ENCODE measurements around the gene TTLL5.

Gene TTLL5

GRCh38 chr14:75835156-75835725 is 174.2 kb downstream of the TTLL5 start:
- POLR2A ChIA-PET = no interaction called here
- DNase-seq (ENCODE audit: extremely low spot score) = no peak
- no peak for TF ChIP-seq NFRKB (IDR thresholded peaks at IDR 0.05)
- CTCF ChIA-PET = no interaction called here

- CTCF ChIA-PET = no interaction called here
- TF ChIP-seq PKNOX1 (IDR thresholded peaks at IDR 0.05) = no peak
- TF ChIP-seq ELF4 (IDR thresholded peaks at IDR 0.05) = no peak
- no peak for TF ChIP-seq HDGF (IDR thresholded peaks at IDR 0.05; ENCODE audit: borderline replicate concordance)
- no peak for TF ChIP-seq NFRKB (IDR thresholded peaks at IDR 0.05)
- TF ChIP-seq ZNF384 (IDR thresholded peaks at IDR 0.05) = no peak
- no peak for TF ChIP-seq LEF1 (IDR thresholded peaks at IDR 0.05; ENCODE audit: borderline replicate concordance)
- no peak for TF ChIP-seq L3MBTL2 (conservative IDR thresholded peaks at IDR 0.05)
- TF ChIP-seq ARNT (IDR thresholded peaks at IDR 0.05) = no peak
- POLR2A ChIA-PET = no interaction called here
- DNase-seq (ENCODE audit: extremely low spot score) = no peak
Measured at GRCh38 chr14:75835737-75836136, 174.7 kb downstream of the TTLL5 start.

GRCh38 chr14:75837151-75837787 is 176.2 kb downstream of the TTLL5 start:
- no peak for DNase-seq (ENCODE audit: extremely low spot score)
- POLR2A ChIA-PET = no interaction called here
- CTCF ChIA-PET = interaction anchor here (0.5 kb wide), 1 partner anchor 145 kb away, joined by 3 read pairs; no protein-coding TSS in a partner anchor
- no peak for TF ChIP-seq TARDBP (IDR thresholded peaks at IDR 0.05)
- no peak for TF ChIP-seq L3MBTL2 (conservative IDR thresholded peaks at IDR 0.05)
- no peak for TF ChIP-seq SP1 (IDR thresholded peaks at IDR 0.05)
- no peak for TF ChIP-seq HDGF (IDR thresholded peaks at IDR 0.05; ENCODE audit: borderline replicate concordance)
- TF ChIP-seq PKNOX1 (IDR thresholded peaks at IDR 0.05) = no peak
- no peak for TF ChIP-seq BHLHE40 (IDR thresholded peaks at IDR 0.05; ENCODE audit: borderline replicate concordance)
- TF ChIP-seq FOXM1 (IDR thresholded peaks at IDR 0.05; ENCODE audit: borderline replicate concordance) = no peak
- no peak for TF ChIP-seq FOXA1 (IDR thresholded peaks at IDR 0.05)
- no peak for TF ChIP-seq LEF1 (IDR thresholded peaks at IDR 0.05; ENCODE audit: borderline replicate concordance)
- TF ChIP-seq ELF4 (IDR thresholded peaks at IDR 0.05) = no peak
- no peak for TF ChIP-seq CTBP1 (IDR thresholded peaks at IDR 0.05; ENCODE audit: borderline replicate concordance)
- no peak for TF ChIP-seq SUZ12 (IDR thresholded peaks at IDR 0.05)
- TF ChIP-seq NFRKB (IDR thresholded peaks at IDR 0.05) = no peak
- no peak for TF ChIP-seq ARNT (IDR thresholded peaks at IDR 0.05)
- TF ChIP-seq ZNF384 (IDR thresholded peaks at IDR 0.05) = no peak
- TF ChIP-seq FOXK2 (IDR thresholded peaks at IDR 0.05) = no peak

GRCh38 chr14:75840911-75841310 is 179.9 kb downstream of the TTLL5 start:
- ChIA-PET POLR2A (no interaction called here), CTCF (no interaction called here)

GRCh38 chr14:75842551-75842950 is 181.5 kb downstream of the TTLL5 start:
- POLR2A ChIA-PET = no interaction called here

More at GRCh38 chr14:75840911-75841310, 179.9 kb downstream of the TTLL5 start:
- DNase-seq (ENCODE audit: extremely low spot score) = no peak
- no peak for TF ChIP-seq FOXA1 (IDR thresholded peaks at IDR 0.05)
- no peak for TF ChIP-seq HDGF (IDR thresholded peaks at IDR 0.05; ENCODE audit: borderline replicate concordance)
- TF ChIP-seq LEF1 (IDR thresholded peaks at IDR 0.05; ENCODE audit: borderline replicate concordance) = no peak
- no peak for TF ChIP-seq TARDBP (IDR thresholded peaks at IDR 0.05)
- no peak for TF ChIP-seq L3MBTL2 (conservative IDR thresholded peaks at IDR 0.05)
- no peak for TF ChIP-seq BHLHE40 (IDR thresholded peaks at IDR 0.05; ENCODE audit: borderline replicate concordance)
- TF ChIP-seq CTBP1 (IDR thresholded peaks at IDR 0.05; ENCODE audit: borderline replicate concordance) = no peak
- TF ChIP-seq ARNT (IDR thresholded peaks at IDR 0.05) = no peak
- TF ChIP-seq SP1 (IDR thresholded peaks at IDR 0.05) = no peak
- no peak for TF ChIP-seq PKNOX1 (IDR thresholded peaks at IDR 0.05)
- TF ChIP-seq ELF4 (IDR thresholded peaks at IDR 0.05) = no peak
- no peak for TF ChIP-seq FOXK2 (IDR thresholded peaks at IDR 0.05)
- no peak for TF ChIP-seq SUZ12 (IDR thresholded peaks at IDR 0.05)
- TF ChIP-seq ZNF384 (IDR thresholded peaks at IDR 0.05) = no peak

More at GRCh38 chr14:75842551-75842950, 181.5 kb downstream of the TTLL5 start:
- TF ChIP-seq ZNF384 (IDR thresholded peaks at IDR 0.05) (no peak), NFRKB (IDR thresholded peaks at IDR 0.05) (no peak), PKNOX1 (IDR thresholded peaks at IDR 0.05) (no peak), ARNT (IDR thresholded peaks at IDR 0.05) (no peak), HDGF (IDR thresholded peaks at IDR 0.05; ENCODE audit: borderline replicate concordance) (no peak), L3MBTL2 (conservative IDR thresholded peaks at IDR 0.05) (no peak), SP1 (IDR thresholded peaks at IDR 0.05) (no peak), CTBP1 (IDR thresholded peaks at IDR 0.05; ENCODE audit: borderline replicate concordance) (no peak), LEF1 (IDR thresholded peaks at IDR 0.05; ENCODE audit: borderline replicate concordance) (no peak), SUZ12 (IDR thresholded peaks at IDR 0.05) (no peak), FOXM1 (IDR thresholded peaks at IDR 0.05; ENCODE audit: borderline replicate concordance) (no peak), FOXA1 (IDR thresholded peaks at IDR 0.05) (no peak), TARDBP (IDR thresholded peaks at IDR 0.05) (no peak), FOXK2 (IDR thresholded peaks at IDR 0.05) (no peak), BHLHE40 (IDR thresholded peaks at IDR 0.05; ENCODE audit: borderline replicate concordance) (no peak), ELF4 (IDR thresholded peaks at IDR 0.05) (no peak)
- CTCF ChIA-PET = no interaction called here
- DNase-seq (ENCODE audit: extremely low spot score) = no peak

Measured in HEK293T (cell line).